Vagina (tissue), 2 donors: ENCODE data around the gene BFSP2.

Experiments
- POLR2A ChIP-seq, 2 donors: fragments of 450-650 bp; IDR thresholded peaks; one replicate each; pipeline ENCODE4 v1.6.1; 2017; ENCODE audit warnings: antibody characterized with exemption in 2 of 2, mild to moderate bottlenecking in 2 of 2, moderate library complexity in 2 of 2
- TF ChIP-seq, protein P1 (sequence below), 3 experiments: fragments of 450-650 bp in 2 of 3; fragments of 200-600 bp in 1 of 3; sonication (generic) in 1 of 3; IDR thresholded peaks; one replicate each; pipeline ENCODE4 v1.5.1; 2017 to 2019; ENCODE audit warnings: antibody characterized with exemption in 3 of 3, mild to moderate bottlenecking in 2 of 3, moderate library complexity in 2 of 3

DNA sequence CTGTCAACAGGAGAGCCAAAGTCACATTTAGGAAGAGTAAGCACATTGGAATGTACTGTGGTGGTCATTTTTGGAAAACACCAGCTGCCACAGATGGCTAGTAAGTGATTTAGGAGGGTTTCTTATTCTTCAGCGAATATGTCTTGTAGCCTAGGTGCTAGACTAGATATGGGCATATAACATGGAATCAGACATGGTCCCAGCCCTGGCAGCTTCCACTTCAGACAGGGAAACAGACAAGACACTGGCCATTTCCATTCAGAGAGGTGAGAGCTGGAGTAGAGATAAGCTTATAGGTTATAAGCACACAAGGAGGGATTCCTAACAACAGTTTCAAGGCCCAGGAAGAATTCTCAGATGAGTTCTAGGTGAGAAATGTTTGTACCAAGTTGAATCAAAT, 28.2 kb upstream of the BFSP2 start:
- TF ChIP-seq, protein P1, sequence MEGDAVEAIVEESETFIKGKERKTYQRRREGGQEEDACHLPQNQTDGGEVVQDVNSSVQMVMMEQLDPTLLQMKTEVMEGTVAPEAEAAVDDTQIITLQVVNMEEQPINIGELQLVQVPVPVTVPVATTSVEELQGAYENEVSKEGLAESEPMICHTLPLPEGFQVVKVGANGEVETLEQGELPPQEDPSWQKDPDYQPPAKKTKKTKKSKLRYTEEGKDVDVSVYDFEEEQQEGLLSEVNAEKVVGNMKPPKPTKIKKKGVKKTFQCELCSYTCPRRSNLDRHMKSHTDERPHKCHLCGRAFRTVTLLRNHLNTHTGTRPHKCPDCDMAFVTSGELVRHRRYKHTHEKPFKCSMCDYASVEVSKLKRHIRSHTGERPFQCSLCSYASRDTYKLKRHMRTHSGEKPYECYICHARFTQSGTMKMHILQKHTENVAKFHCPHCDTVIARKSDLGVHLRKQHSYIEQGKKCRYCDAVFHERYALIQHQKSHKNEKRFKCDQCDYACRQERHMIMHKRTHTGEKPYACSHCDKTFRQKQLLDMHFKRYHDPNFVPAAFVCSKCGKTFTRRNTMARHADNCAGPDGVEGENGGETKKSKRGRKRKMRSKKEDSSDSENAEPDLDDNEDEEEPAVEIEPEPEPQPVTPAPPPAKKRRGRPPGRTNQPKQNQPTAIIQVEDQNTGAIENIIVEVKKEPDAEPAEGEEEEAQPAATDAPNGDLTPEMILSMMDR (IDR thresholded peaks at IDR 0.05): no peak
- no peak for TF ChIP-seq POLR2A (IDR thresholded peaks at IDR 0.05)
